Loucy (cell line): ENCODE results near the gene KRT31.

Experiments
- H2AFZ ChIP-seq: fragments of 200-600 bp; sonication (generic); 2 replicates; pipeline ENCODE4 v1.6.0; 2016; ENCODE audit warnings: antibody characterized with exemption, mild to moderate bottlenecking, low read length, moderate library complexity
- H3F3A ChIP-seq: fragments of 200-600 bp; 2 replicates; pipeline ENCODE4 v1.6.0; 2016; ENCODE audit warnings: antibody characterized with exemption, low read depth, mild to moderate bottlenecking
- H3K27me3 ChIP-seq: fragments of 200-600 bp; sonication (generic); 2 replicates; pipeline ENCODE4 v1.6.1; 2014; ENCODE audit warnings: low read length, mild to moderate bottlenecking; ENCODE audit not compliant: insufficient read depth, poor library complexity, severe bottlenecking
- H3K36me3 ChIP-seq: fragments of 200-600 bp; sonication (generic); 2 replicates; pipeline ENCODE4 v1.6.1; 2016; ENCODE audit warnings: low read length; ENCODE audit not compliant: insufficient read depth
- H3K4me1 ChIP-seq: fragments of 200-600 bp; sonication (generic); 2 replicates; pipeline ENCODE4 v1.5.1; 2014; ENCODE audit warnings: low read length, mild to moderate bottlenecking; ENCODE audit not compliant: insufficient read depth, poor library complexity, severe bottlenecking
- H3K4me2 ChIP-seq: fragments of 200-600 bp; sonication (generic); 2 replicates; pipeline ENCODE4 v1.6.0; 2014; ENCODE audit warnings: antibody characterized with exemption, low read length, low read depth, mild to moderate bottlenecking; ENCODE audit not compliant: poor library complexity, severe bottlenecking
- H3K4me3 ChIP-seq: fragments of 200-600 bp; sonication (generic); 2 replicates; pipeline ENCODE4 v1.5.1; 2014; ENCODE audit warnings: low read length, mild to moderate bottlenecking, mixed read lengths; ENCODE audit not compliant: poor library complexity, severe bottlenecking
- H3K79me2 ChIP-seq: fragments of 200-600 bp; sonication (generic); 2 replicates; pipeline ENCODE4 v1.6.1; 2014; ENCODE audit warnings: low read length; ENCODE audit not compliant: insufficient read depth
- H3K9ac ChIP-seq: fragments of 200-600 bp; sonication (generic); 2 replicates; pipeline ENCODE4 v1.6.0; 2014; ENCODE audit warnings: mild to moderate bottlenecking, low read depth, low read length, moderate library complexity; ENCODE audit not compliant: poor library complexity, severe bottlenecking
- H3K9me2 ChIP-seq: fragments of 200-600 bp; sonication (generic); replicated peaks from 2 replicates; pipeline ENCODE4 v1.6.1; 2016; ENCODE audit warnings: low read depth, low read length, mixed read lengths
- H3K9me3 ChIP-seq: fragments of 200-600 bp; sonication (generic); 2 replicates; pipeline ENCODE4 v1.6.1; 2014; ENCODE audit warnings: mild to moderate bottlenecking, antibody characterized with exemption, low read length, low read depth; ENCODE audit not compliant: insufficient read depth
- H4K20me1 ChIP-seq: fragments of 200-600 bp; sonication (generic); 2 replicates; pipeline ENCODE4 v1.6.0; 2014; ENCODE audit warnings: antibody characterized with exemption, low read length, mild to moderate bottlenecking; ENCODE audit not compliant: insufficient read depth, poor library complexity, severe bottlenecking
- EZH2phosphoT487 ChIP-seq: fragments of 200-600 bp; IDR thresholded peaks from 2 replicates; pipeline ENCODE4 v1.6.1; 2018; ENCODE audit warnings: antibody characterized with exemption, mild to moderate bottlenecking, moderate library complexity, borderline replicate concordance
- TF ChIP-seq, protein P1 (sequence below): fragments of 200-600 bp; sonication (generic); conservative IDR thresholded peaks from 2 replicates; pipeline ENCODE4 v1.5.1; 2014; ENCODE audit warnings: mild to moderate bottlenecking, antibody characterized with exemption, low read length

Gene KRT31

DNA sequence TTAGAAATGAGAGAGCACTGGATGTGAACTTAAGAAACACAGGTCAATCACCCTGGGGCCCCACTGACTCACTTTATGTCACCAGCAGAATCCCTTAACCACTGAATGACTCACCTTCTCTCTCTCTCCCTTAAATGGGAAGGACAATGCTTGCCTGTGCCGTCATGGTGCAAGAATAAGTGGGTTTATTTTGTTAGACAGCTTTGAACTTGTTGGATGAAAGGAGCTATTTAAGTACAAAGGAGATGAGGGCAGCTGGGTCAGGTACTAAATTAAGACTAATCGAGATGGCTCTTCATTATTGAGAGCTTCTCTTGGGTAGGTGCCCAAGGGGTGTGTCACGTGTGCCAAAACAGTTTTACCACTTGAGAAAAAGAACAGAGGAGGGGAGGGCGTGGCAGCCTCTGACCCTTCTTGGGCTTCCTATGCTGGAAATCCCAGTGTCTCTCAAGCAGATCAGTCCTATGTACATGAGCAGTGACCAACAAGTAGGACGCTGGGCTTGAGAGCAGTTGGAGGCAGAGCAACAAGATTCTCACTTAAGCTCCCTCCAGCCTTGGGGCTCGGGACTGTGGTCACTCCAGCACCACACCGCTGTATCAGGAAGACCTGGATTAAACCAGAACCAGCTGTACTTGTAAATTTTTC, 6.7 kb upstream of the KRT31 start:
- Histone ChIP-seq H3K9ac (no peak overlapping the region), H3K79me2 (no peaks in the 10 kb centered on the region), H4K20me1 (no peaks in the 10 kb centered on the region), H3K4me3 (no peak overlapping the region), H3F3A (no peaks in the 10 kb centered on the region), H3K27me3 (no peaks in the 10 kb centered on the region), H3K4me1 (peaks cover 3% of the 10 kb centered on the region), H3K36me3 (no peaks in the 10 kb centered on the region), H3K9me3 (no peaks in the 10 kb centered on the region), H2AFZ (no peak overlapping the region), H3K4me2 (no peak overlapping the region), H3K9me2 (no peaks in the 10 kb centered on the region)
- TF ChIP-seq EZH2phosphoT487 = no peak
- TF ChIP-seq, protein P1, sequence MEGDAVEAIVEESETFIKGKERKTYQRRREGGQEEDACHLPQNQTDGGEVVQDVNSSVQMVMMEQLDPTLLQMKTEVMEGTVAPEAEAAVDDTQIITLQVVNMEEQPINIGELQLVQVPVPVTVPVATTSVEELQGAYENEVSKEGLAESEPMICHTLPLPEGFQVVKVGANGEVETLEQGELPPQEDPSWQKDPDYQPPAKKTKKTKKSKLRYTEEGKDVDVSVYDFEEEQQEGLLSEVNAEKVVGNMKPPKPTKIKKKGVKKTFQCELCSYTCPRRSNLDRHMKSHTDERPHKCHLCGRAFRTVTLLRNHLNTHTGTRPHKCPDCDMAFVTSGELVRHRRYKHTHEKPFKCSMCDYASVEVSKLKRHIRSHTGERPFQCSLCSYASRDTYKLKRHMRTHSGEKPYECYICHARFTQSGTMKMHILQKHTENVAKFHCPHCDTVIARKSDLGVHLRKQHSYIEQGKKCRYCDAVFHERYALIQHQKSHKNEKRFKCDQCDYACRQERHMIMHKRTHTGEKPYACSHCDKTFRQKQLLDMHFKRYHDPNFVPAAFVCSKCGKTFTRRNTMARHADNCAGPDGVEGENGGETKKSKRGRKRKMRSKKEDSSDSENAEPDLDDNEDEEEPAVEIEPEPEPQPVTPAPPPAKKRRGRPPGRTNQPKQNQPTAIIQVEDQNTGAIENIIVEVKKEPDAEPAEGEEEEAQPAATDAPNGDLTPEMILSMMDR = no peak

DNA sequence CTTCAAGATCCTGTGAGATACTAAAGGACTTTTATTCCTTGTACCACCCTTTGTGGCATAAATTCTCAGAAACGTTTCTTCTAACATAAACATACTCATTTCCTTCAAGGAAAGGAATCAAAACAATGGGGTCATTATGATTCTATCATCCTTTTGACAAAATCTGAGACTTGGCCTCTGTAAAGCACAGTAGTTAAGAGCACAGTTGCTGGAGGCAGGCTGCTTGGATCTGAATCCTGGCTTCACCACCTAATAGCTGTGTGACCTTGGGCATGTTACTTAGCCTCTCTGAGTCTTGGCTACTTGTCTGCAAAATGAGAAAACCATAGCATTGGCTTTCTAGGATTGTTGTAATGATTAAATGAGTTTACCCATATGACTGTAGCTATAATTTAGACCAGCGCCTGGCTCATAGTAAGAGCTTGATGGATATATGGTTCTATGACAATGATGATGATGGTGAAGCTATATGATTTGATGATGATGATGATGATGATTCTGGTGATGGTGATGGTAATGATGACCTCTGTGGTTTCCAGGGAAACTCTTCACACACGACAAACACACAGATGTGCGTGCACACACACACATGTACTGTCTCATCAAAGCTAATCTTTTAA, 6.1 kb upstream of the KRT31 start:
- Histone ChIP-seq H3K27me3 (no peaks in the 10 kb centered on the region), H3K36me3 (no peaks in the 10 kb centered on the region), H3F3A (no peaks in the 10 kb centered on the region), H3K9ac (no peak overlapping the region), H3K4me1 (peaks cover 3% of the 10 kb centered on the region), H4K20me1 (no peaks in the 10 kb centered on the region), H3K4me2 (no peak overlapping the region), H3K9me3 (no peaks in the 10 kb centered on the region), H3K79me2 (no peaks in the 10 kb centered on the region), H3K4me3 (no peak overlapping the region), H2AFZ (no peak overlapping the region), H3K9me2 (no peaks in the 10 kb centered on the region)
- no peak for TF ChIP-seq EZH2phosphoT487
- TF ChIP-seq, protein P1 = no peak

DNA sequence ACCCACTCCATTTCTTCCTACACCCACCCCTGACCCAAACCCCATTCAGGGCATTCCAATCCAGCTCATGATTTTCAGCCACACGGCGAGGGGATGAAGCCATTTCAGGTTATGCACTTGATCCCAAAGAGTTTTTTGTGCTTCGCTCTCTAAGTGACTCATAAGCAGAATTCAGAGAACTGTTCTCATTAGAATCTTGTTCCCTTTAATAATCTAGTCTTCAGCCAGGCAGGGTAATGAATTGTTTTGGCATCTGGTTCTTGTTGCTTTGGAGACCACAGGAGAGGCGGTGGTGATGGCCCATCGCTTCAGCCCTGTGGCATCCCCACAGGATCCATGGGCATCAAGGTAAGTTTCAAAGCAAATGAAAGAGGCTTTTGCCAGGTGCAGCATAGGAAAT, 4.8 kb upstream of the KRT31 start:
- H3K4me2 ChIP-seq = no peak overlapping the region

More for the DNA sequence above, 4.8 kb upstream of the KRT31 start:
- H2AFZ ChIP-seq = no peak overlapping the region
- H3K9me3 ChIP-seq = no peaks in the 10 kb centered on the region
- H3K4me1 ChIP-seq = peaks cover 3% of the 10 kb centered on the region
- no peak overlapping the region for H3K9ac ChIP-seq
- no peaks in the 10 kb centered on the region for H3K79me2 ChIP-seq
- no peaks in the 10 kb centered on the region for H3K27me3 ChIP-seq
- no peaks in the 10 kb centered on the region for H4K20me1 ChIP-seq
- H3K36me3 ChIP-seq = no peaks in the 10 kb centered on the region
- TF ChIP-seq, protein P1 = no peak
- TF ChIP-seq EZH2phosphoT487 = no peak
- no peaks in the 10 kb centered on the region for H3K9me2 ChIP-seq
- H3K4me3 ChIP-seq = no peak overlapping the region
- no peaks in the 10 kb centered on the region for H3F3A ChIP-seq
